Myocyte (in vitro differentiated cells): ENCODE measurements around the gene NPAS2. TPM values are rescaled to one million over a fixed set of nuclear protein-coding genes. Genes with fewer than 3 reads are reported as not detected.

ENCODE experiments used
- DNase-seq: peaks from one replicate; pipeline ENCODE4 v3.0.0-alpha.2; 2012; ENCODE audit warnings: low read depth
- total RNA-seq: library from RNA; depleted of rRNA; stranded (reverse); fragments of >200 nt; gene quantifications from 2 replicates; pipeline ENCODE4 v1.2.3, GENCODE V29; 2014

NPAS2 gene
- total RNA-seq, 1 donor from 2014 or later: 10.2 TPM

DNA sequence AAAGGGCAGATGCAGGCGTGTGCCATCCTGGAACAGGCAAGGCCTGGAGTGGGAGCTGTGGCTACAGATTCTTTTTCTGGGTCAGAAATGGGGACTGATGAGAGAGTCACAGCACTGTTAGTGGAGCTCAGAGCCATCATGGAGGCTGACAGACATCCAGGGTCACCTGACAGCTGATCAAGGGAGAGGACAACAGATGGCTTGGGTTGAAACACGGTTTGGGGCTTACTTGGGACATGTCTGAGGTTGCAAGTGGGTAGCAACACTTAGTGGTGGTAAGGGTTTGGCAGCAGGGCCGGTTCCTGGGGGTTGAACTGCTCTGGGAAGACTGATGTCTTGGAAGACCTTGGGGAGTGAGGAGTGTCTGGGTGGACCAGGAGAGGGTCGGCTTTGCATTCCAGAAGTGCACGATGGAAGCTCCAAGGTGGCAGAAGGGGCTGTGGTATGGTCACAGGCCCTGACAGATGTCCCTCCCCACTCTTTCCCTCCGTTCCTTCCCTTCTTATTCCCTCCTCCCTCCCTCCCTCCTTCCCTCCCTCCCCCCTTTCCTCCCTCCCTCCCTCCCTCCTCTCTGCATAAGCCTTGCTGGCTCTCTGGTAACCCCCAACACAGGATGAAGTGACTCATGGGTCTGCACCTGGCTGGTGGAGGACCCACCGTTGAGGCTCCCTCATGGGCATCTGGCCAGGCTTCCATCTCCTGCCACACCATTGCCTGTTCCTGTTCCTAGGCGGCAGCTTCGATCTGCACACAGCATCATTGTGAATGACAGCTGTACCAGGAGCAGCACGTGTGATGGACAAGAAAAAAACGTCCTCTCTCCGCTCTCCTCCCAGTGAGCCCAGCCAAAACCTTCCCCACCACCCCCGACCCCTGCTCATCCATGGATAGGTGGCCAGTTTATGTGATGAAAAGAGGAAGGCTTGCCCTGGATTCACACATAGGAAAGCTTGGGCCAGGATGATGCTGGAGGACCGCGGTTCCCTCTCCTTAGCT is 118.4 kb downstream of the NPAS2 start:
- peak; percentile 83 for DNase-seq

DNA sequence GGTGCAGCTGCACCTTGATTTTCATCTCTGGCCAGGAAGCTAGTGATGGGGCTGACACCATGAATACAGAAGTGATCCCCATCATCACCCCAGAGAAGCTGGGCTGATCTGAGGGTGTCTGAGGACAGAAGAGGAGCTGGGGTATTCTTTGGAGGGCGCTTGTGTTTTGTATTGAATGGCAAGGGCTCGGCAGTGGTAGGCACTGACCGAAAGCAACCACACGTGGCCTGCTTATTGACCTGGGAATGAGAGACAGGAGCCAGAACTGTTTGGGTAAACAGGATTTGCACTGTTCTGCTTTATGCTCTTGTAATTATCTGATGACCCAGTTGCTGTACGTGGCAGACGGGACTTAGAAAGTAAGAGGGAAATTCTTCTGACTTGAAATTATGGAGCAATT is 119.5 kb downstream of the NPAS2 start:
- DNase-seq: no peak

DNA sequence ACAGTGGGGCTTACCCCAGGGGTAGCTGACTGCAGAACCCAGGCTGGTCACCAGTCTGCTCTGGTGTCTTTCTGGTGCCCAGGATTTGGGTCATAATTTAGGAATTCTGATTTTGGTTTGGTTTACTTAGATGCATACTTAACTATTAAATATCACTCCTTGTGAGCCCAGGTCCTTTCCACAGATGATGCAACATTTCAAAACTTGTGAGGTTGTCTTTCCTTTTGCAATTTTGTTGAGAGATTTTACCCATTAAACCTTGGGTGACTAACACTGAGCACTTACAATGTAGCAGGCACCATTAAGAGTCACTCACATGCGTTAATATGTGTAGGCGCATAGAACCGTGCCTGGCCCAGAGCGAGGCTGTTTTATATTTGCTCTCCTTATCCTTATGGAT is 120.3 kb downstream of the NPAS2 start:
- DNase-seq: no peak

DNA sequence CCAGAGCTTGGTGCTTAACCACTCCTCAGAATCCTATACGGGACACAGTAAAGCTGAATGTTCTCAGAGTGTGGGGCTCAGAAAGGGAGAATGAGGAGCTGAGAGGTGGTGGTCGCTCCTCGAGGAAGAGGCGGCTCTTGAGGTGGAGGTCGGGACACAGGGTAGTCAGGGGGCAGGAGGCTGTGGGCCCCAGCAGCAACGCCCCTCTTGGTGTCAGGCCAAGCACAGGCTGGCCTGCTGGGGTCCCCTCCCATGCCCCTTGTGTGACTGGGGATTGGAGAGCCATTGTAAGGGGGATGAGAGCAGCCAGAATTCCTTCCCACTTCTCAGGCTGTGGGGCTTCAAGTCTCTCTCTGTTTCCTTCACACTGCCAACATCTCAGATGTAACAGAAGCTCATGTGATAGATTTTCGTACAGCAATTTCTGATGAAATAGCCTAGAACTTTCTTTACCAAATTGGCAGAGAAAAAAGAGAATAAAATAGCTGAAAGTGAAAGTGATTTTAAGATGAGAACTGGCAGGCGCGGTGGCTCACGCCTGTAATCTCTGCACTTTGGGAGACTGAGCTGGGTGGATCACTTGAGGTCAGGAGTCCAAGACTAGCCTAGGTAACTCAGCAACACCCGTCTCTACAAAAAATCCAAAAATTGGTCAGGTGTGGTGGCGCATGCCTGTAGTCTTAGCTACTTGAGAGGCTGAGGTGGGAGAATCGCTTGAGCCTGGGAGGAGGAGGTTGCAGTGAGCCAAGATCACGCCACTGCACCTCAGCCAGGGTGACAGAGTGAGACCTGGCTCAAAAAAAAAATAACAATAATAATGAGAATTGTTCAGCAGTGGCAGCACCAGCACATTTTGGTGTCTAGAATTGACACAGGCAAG is 121.1 kb downstream of the NPAS2 start:
- no peak for DNase-seq

DNA sequence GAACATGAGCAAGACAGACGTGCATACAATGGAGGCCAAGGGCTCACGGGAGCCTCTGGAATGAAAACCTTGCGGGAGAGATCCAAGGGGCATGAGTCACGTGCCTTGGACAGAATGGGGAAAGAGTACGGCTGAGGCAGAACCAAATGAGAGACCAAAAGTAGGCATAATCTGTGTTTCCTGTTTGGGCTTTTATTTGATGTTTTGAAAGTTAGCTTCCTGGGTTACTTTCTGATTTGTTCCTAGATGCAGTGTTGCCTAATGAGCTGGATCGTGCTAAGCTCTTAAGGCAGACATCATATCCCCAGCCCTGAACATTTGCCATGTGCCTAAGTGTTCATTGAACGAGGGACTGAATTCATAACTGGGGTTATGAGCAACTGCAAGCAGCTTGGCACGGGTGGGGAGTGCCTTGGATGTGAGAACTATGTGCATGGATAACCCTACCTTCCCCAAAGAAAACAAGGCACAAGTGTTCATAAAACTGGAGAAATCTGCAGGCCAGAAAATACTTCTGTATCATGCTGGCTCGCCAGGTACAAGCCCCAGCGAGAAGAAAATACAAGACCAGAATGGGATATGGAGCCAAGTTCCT is 121.8 kb downstream of the NPAS2 start:
- DNase-seq: no peak

DNA sequence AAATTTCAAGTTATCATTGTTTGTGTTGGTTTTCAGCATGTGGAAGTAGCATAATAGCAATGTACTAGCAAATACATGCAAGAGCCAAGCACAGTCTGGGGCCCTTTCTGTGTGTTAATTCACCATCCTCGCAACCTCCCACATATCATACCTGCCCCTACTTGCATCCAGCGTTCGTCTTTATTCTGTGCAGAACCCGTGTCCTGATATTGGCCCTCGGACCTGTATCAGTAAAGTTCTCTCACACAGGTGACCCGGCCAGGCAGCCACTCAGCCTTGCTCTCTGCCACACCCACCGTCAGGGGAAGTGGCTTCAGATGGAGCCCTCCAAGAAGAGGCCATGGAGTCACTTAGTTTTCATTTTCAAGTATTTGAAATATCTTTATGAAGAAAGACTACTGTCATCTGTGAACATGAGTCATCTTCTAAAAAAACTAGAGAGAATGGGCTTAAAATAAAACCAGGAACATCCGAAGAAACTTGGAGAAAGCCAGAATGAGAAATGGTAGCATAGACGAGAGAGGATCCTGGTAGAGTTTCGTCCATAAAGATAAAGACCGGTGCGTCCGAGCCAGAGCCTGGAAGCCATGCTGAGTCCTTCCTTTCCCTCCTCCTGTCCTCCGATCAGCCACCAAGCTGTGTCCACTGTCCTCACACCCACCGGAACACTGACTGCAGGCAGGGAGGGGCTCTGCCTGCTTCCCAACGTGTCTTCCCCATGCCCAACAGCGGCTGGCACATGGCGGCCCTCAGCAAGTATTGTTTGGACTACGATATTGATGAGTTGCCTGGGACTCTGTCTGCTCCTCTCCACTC is 124.9 kb downstream of the NPAS2 start:
- no peak for DNase-seq

DNA sequence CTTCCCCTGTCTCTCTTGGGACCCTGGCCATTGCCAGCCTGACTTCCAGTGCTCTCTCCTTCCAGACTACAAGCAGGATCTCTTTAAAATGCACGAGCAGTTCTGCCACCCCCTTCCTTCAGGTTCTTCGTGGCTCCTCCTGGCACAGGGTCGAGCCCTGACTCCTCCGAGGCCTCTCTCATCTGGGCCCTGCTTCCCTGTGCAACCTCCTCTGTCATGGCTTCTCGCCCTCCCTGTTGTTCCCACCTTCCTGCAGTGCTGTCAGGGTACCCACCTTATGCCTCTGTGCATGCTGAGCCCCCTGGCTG is 125.4 kb downstream of the NPAS2 start:
- no peak for DNase-seq

DNA sequence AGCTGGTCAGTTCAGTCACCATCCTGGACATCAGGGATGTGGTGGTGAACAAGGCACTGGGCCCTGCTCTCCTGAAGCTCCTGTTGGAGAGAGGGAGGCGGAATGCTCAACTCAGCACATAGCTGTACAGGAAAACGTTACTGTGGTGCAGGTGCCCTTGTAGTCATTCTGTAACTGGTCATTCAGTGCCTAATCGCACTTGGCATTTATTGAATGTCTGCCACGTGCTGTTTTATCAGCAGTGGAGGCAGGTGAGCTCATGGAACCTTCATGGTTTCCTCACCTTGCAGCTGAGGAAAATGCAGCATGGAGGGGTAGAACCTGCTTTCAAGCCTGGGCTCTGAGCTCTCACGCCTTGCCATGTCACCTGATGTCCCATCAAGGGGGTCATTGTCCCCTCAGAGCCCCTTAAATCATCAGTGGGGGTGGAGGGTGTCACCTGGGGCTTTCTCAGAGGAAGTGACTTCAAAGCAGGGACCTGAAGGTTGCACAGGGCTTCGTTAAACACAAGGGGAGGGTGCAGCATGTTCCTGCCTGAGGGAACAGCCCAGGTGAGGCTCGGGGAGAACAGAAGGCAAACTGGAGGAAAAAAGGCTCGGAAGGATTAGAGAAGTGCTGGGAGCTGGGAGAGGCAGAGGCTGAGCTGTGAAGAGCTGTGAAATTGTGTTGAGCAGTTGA is 126.1 kb downstream of the NPAS2 start:
- no peak for DNase-seq

DNA sequence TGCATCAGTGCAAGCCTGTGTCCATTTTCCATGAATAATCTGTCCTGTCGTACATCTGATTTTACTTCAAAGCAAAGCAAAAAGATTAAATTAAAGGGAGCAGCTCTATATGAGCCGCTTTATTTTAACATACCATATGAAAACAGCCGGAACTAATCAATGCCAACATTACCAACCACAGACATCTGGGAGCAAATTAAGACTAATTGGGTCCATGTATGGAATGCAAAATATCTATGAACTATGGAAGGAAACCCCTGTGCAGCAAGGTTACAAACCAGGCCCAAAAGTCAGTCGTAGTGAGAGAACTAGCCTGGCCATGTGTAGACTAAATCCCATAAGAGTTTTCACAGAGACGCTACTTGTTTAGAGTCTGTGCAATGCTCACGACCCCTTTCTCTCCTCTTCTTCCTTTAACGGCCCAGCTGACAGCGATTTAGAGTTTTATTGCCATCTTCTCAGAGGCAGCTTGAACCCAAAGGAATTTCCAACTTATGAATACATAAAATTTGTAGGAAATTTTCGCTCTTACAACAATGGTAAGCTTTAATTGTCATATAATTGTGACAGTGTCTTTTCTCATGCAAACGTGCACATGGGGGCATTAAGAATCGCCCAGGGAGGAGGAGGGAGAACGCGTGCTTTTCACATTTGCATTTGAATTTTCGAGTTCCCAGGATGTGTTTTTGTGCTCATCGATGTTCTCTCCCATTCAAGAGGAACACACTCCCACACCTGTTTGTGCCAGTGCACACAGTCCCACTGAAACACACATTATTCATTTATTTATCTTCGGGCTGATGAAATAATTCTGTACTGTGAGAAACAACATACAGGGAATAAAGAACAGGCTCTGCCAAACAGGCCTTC is 129.2 kb downstream of the NPAS2 start:
- no peak for DNase-seq

DNA sequence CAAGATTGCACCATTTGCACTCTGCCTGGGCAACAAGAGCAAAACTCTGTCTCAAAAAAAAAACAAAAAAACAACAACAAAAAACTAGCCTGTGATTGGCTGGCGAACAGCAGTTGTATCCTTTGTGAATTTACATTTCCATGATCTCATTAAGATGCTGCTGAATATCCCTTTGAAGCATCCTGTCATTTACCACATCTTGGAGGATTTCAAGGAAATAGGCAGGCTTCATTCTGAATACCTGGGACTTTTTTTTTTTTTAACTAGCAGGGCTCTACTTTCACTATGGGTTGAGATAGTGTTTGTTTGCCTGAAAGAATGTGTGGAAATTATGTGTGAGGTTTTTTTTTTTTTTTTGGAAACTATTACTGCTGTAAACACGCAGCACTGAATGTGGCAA is 132.6 kb downstream of the NPAS2 start:
- DNase-seq: no peak

DNA sequence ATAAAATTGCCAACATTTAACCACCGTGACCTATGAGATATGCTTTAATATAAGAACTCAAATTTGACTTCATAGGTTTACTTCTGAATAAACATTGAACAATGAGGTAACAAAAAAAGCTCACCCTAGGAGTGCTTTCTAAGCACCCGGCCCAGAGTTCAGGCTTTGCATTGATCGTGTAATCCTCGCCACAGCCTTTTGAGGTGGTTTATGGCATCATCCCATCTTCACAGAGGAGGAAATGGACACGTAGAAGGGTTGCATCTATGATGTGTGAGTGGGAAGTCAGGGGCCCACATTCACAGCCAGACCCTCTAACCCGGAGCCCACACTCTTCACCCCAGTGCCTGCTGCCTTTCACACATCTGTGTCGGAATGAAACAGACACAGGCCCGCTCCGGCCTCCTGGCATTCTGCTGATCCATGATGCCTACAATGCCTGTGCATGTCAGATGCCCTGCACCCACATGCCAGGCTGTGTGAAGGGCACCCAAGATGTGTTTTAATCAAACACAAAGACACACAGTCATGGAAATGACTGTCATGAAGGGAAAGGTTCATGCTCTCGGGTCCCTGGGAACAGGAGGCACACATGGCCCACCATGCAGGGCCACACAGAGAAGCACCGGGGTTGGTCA is 133.6 kb downstream of the NPAS2 start:
- DNase-seq: no peak

DNA sequence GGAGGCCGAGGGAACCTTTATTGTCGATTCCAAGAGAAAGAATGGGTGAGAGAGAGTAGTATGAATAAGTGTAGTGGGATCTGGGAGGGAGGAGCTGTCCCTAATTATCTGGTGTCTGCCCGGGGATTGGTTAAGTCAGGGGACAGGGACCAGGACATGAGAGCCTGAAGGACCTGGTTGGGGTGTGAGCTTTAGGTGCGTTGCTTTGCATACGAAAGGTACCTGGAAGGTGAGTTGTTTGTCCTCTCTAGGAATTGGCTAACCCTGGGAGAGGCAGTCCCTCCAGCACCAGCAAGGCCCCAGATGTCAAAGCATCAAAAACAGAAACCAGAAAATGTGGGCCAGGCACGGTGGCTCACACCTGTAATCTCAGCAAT is 134.1 kb downstream of the NPAS2 start:
- DNase-seq: no peak

DNA sequence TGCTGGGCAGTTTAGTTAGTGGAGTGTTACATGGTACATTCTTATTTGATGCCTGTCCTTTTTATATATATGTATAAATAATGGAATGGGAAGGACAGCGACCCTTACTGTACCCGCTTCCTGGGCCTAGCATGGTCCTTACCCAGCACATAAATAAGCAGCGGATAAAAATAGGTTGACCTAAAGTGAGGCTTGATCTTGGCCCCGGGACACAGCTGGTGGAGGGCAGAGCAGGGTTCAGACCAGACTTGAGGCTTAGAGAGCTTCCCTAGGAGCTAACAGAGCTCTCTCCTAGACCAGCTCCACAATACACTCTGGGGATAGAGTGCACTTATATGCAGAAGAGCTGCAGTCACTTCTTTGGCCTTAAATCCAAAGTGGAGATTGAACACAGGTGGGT is 135.3 kb downstream of the NPAS2 start:
- DNase-seq: peak; percentile 37

DNA sequence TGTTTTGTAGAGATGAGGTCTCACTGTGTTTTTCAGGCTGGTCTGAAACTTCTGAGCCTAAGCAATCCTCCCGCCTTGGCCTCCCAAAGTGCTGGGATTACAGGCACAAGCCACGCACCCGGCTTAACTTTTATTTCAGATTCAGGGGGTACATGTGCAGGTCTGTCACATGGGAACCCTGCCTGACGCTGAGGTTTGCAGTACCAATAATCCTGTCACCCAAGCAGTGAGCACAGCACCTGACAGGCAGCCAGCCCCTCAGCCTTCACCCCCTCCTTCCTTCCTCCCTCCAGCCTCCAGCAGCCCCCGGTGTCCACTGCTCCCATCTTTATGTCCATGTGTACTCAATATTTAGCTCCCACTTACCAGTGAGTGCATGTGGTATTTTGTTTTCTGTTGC is 136.1 kb downstream of the NPAS2 start:
- DNase-seq: no peak

DNA sequence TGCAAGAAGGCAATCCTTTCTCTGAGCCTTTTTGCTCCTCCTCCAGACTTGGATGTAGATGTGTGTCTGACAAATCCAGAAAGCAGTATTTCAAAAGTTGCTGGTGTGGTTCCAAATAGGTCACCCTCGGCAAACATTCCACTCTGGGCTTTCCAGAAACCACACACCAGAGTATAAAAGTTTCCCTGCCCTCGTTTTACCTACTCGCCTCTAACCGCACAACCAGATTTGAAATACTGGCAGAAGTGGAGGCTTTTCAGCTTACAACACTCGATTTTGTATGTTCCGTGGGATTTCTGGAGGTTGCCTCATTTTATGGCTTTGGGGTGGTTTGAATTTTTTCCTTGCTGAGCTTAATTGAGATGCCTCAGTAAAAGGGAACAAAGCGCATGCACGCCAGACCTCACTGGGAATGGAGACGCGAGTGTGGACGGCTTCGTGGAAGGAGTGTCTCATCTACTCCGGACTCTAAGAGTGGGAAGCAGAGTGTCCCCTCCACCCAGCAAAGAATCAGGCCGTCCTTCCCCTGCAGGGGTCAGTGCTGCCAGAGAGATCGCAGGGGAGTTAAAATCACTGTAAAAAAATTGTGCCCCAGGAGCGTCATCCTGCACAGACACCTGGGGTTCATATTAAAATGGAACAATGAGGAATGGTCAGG is 138.2 kb downstream of the NPAS2 start:
- DNase-seq: peak; percentile 83

DNA sequence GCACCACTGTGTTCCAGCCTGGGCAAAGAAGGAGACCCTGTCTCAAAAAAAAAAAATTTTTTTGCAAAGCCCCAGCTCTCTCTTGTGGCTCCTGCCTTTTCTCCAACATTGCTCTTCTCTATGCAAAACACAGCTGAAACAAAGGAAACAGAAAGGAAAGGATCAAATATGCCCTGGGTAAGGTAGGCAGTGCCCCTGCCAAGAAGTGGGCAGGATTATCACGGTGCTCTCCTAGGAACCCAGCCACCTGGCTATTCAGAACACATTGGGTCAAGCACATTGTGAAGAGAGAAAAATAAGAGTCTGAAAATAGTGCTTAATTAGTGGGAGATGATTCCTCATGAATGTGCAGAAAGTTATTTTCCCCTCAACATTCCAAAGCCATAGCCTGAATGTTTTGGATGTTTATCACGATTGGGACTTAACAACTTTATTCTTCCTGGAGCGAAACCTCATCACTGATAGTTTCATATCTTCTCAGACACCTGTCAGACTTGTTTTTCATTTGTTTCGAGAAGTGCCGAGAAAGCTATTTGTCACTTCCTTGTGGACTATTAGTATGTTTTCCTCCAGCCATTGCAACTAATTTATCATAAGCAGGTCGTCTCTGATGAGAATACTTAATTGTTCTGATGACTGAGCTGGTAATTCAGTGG is 139.4 kb downstream of the NPAS2 start:
- peak; percentile 62 for DNase-seq

DNA sequence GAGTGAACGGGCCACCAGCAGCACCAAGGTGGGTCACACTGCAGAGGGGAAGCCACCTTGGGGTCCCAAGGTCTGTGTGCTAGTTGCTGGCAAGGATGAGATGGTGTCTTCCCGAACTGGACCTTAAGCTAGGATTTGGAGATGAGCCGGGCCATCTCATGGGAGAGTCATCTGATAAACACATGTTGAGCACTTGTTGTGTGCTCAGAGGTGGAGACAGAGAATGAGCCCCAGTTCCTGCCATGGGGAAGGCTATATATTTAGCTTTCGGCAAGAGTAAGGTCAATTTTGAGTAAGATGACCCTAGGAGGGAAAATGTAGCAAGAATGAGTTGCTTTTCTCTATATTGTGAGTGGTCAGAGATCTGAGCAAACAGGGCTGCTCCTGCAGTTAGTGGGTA is 140.7 kb downstream of the NPAS2 start:
- no peak for DNase-seq
